GM12892 (cell line): ENCODE measurements around the gene DLG2.

Source experiments
- DNase-seq: peaks from one replicate; pipeline ENCODE4 v3.0.0; 2011; ENCODE audit not compliant: insufficient read length
- FAIRE-seq: peaks from 2 replicates; lab custom pipeline; 2011; peaks lifted over from hg19 to GRCh38; lab: Jason Lieb, UNC
- POLR2A ChIP-seq: IDR thresholded peaks from 2 replicates; pipeline ENCODE4 v1.6.1; 2011; ENCODE audit warnings: low read depth, low read length, control low read depth
- POLR2AphosphoS5 ChIP-seq: IDR thresholded peaks from 2 replicates; pipeline ENCODE4 v1.6.1; 2011; ENCODE audit warnings: low read depth, low read length, control low read depth
- TAF1 ChIP-seq: IDR thresholded peaks from 2 replicates; pipeline ENCODE4 v1.6.1; 2011; ENCODE audit warnings: low read depth, mild to moderate bottlenecking, control low read depth, low read length, borderline replicate concordance

Gene DLG2

GRCh38 chr11:85539029-85539689 lies 88.0 kb downstream of the DLG2 start:
- FAIRE-seq (no peak), DNase-seq (no peak)
- TF ChIP-seq TAF1 (no peak), POLR2A (no peak), POLR2AphosphoS5 (no peak)

GRCh38 chr11:85536438-85536837 lies 90.7 kb downstream of the DLG2 start:
- FAIRE-seq (no peak), DNase-seq (no peak)
- TF ChIP-seq POLR2AphosphoS5 = no peak
- TF ChIP-seq TAF1 = no peak
- TF ChIP-seq POLR2A = no peak

GRCh38 chr11:85534806-85535205 lies 92.3 kb downstream of the DLG2 start:
- DNase-seq = no peak
- no peak for FAIRE-seq
- TF ChIP-seq POLR2A (no peak), POLR2AphosphoS5 (no peak), TAF1 (no peak)

- DNase-seq (no peak), FAIRE-seq (no peak)
- no peak for TF ChIP-seq POLR2A
- no peak for TF ChIP-seq POLR2AphosphoS5
- TF ChIP-seq TAF1 = no peak
Measured at GRCh38 chr11:85531191-85531897, 95.8 kb downstream of the DLG2 start.

GRCh38 chr11:85530634-85531033 lies 96.5 kb downstream of the DLG2 start:
- FAIRE-seq (no peak), DNase-seq (no peak)
- TF ChIP-seq POLR2AphosphoS5 (no peak), POLR2A (no peak), TAF1 (no peak)

GRCh38 chr11:85526564-85526963 lies 100.6 kb downstream of the DLG2 start:
- TF ChIP-seq TAF1 (no peak), POLR2AphosphoS5 (no peak), POLR2A (no peak)
- DNase-seq (no peak), FAIRE-seq (no peak)

- no peak for DNase-seq
- TF ChIP-seq POLR2AphosphoS5 = no peak
- TF ChIP-seq POLR2A = no peak
- no peak for TF ChIP-seq TAF1
- FAIRE-seq = no peak
Measured at GRCh38 chr11:85525686-85526085, 101.5 kb downstream of the DLG2 start.

GRCh38 chr11:85517272-85517671 lies 109.9 kb downstream of the DLG2 start:
- DNase-seq (no peak), FAIRE-seq (no peak)
- no peak for TF ChIP-seq TAF1
- no peak for TF ChIP-seq POLR2A
- no peak for TF ChIP-seq POLR2AphosphoS5

GRCh38 chr11:85495918-85496317 lies 131.2 kb downstream of the DLG2 start:
- TF ChIP-seq POLR2AphosphoS5 = no peak
- no peak for TF ChIP-seq TAF1
- TF ChIP-seq POLR2A = no peak
- FAIRE-seq = peak; percentile 54
- no peak for DNase-seq

- no peak for FAIRE-seq
- TF ChIP-seq POLR2A = no peak
- TF ChIP-seq TAF1 = no peak
- TF ChIP-seq POLR2AphosphoS5 = no peak
- DNase-seq = no peak
Measured at GRCh38 chr11:85494396-85494795, 132.7 kb downstream of the DLG2 start.

- FAIRE-seq (no peak), DNase-seq (no peak)
- TF ChIP-seq TAF1 = no peak
- TF ChIP-seq POLR2A = no peak
- TF ChIP-seq POLR2AphosphoS5 = no peak
Measured at GRCh38 chr11:85485902-85486301, 141.2 kb downstream of the DLG2 start.

- no peak for DNase-seq
- FAIRE-seq = no peak
- TF ChIP-seq POLR2A (no peak), TAF1 (no peak), POLR2AphosphoS5 (no peak)
Measured at GRCh38 chr11:85483861-85484260, 143.3 kb downstream of the DLG2 start.
